Fibroblast of lung (primary cell): ENCODE data around the gene TMEM209.

ENCODE experiments used
- CTCF ChIP-seq, 2 donors: IDR thresholded peaks in 1 of 2; conservative IDR thresholded peaks in 1 of 2; 1 replicate in 1 of 2; 2 replicates in 1 of 2; pipeline ENCODE4 v1.5.1; 2011 to 2012; ENCODE audit warnings: low read length in 2 of 2, control low read depth in 1 of 2, inconsistent platforms in 1 of 2, low read depth in 1 of 2, mild to moderate bottlenecking in 1 of 2
- EZH2 ChIP-seq: IDR thresholded peaks from 2 replicates; pipeline ENCODE4 v1.5.1; 2012; ENCODE audit warnings: low read length, control low read depth, mild to moderate bottlenecking; ENCODE audit errors: missing control alignments

GRCh38 chr7:130123501-130123900, 81.7 kb downstream of the TMEM209 start:
- TF ChIP-seq CTCF (conservative IDR thresholded peaks at IDR 0.05 in 1 of 2, IDR thresholded peaks at IDR 0.05 in 1 of 2; ENCODE audit: low read depth in 1 of 2, low read length in 2 of 2) (no peak), EZH2 (no peak)
